NCI-H774 (cell line): Measurements from ENCODE around the gene SUN3.
A peak's percentile ranks its signal among the peaks of the same experiment; 100 is the strongest.

Source experiments
- DNase-seq: peaks from one replicate; lab custom pipeline; 2025; lab: John Stamatoyannopoulos, UW

Gene SUN3, protein sequence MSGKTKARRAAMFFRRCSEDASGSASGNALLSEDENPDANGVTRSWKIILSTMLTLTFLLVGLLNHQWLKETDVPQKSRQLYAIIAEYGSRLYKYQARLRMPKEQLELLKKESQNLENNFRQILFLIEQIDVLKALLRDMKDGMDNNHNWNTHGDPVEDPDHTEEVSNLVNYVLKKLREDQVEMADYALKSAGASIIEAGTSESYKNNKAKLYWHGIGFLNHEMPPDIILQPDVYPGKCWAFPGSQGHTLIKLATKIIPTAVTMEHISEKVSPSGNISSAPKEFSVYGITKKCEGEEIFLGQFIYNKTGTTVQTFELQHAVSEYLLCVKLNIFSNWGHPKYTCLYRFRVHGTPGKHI

DNA sequence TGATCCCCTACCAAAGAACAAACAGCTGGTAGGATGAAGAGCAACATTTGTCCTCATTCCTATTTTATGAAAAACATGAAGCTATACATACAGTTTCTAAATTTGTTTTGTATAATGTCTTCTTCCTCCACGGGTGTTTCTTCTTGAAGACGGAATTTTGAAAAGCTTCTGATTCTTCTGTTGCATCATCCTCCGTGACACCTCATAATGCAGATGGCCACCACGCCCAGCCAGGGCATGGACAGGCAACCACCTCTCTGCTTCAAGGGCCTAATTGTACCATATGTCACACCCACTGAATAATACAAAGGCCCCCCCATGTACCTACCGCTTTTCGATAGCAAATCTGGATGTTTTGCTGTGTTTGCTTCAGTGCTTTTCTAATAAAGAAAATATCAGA is at the start of gene SUN3:
Gene SUN3 (minus strand): TSS at position 170 of the 400 bp plus-strand sequence. CDS start 169 bp downstream, at position 1.
- no peak for DNase-seq

DNA sequence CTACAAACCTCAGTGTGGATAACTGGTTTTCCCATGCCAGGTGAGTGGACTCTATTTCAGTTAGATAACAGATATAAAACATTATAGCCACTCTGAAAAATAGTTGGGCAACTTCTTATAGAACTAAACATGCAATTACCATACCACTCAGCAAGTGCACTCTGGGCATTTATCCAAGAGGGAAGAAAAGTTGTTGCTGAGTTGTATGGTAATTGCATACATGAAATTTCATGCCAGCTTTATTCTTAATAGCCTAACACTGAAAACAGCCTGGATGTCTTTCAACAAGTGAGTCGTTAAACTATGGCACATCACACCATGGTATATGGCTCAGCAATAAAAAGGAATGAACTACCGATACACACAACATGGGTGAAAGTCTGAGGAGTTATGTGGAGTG is 49.6 kb upstream of the SUN3 start:
- DNase-seq, result no peak

DNA sequence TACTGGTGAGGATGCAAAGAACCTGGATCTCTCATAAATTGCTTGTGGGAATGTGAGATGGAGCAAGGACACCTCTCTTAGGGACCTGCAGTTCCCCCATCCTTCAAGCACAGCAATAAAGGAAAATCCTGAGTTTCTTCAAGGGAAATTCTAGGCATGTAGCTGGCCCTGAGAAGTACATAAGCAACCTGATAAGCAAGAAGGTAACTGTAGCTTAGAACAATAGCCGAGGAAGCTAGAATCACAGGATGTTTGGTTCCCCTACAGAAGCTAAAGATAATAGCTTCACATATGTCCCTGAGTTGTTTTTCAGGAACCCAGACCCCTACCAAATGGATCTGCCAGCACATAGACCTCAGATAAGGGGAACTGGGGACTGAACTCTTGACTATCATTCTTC is 48.5 kb upstream of the SUN3 start:
- no peak for DNase-seq

DNA sequence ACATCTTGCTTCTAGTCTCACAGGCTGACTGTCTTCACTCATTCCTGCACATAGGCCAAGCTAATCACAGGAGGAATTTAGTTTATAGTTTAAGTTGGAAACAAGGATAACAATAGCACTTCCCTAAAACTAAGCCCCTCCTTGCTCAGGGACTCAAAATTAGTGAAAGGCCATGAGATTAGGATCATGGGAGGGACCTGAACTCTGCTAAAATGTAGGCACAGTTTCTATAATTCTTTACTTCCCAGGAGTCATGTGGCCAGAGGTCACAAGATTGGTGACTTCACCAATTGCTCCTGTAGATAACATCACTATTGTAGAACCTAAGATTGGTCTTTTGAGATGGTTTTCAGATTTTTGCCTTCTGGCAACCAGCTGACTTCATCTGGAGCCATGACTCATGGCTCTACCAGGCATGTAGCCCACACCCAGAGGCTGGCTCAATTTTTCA is 45.3 kb upstream of the SUN3 start:
- no peak for DNase-seq

DNA sequence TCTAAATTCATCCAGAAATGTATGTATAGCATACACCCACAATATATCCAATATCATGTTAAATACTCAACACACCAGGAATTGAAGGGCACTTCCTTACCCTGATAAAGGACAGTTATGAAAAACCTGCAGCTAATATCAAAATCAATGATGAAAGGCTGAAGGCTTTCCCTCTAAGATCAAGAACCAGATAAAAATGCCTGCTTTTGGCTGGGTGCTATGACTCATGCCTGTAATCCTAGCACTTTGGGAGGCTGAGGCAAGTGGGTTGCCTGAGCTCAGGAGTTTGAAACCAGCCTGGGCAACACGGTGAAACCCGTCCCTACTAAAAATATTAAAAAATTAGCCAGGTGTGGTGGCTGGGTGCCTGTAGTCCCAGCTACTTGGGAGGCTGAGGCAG is 38.6 kb upstream of the SUN3 start:
- no peak for DNase-seq

DNA sequence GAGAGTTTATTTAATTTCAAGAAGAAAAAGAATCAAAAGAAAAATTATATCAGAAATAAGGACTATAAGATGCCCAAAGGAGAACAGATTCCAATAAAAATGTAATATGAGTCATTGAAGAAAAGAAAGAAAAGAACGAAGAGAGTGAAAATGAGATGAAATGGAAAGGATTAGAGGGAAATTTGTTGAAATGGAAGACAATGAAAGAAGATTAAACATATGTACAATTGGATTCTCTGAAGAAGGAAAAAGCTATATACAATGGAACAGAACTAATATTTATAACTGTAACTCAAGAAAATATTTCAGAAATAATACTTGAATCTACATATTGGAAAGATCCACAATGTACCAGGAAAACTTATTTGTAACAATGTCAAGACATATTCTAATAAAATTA is 35.1 kb upstream of the SUN3 start:
- no peak for DNase-seq

DNA sequence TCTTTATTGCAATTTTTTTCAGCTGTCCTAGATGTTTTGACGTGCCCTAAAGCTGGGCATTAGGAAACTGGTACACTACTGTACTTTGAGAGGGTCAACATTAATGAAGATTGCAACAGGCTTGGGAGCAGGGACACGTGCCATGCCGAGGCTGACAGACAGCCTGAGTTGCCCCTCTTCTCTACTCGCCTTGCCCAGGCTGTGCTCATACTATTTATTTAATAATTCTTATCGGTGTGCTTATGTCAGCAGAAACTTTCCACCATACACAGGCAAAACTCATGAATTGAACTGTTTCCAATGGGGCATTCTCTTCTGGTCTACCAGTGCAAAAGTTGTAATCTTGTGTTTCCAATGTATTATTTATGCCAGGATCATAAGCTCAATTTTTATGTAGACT is 30.8 kb upstream of the SUN3 start:
- DNase-seq, result no peak

DNA sequence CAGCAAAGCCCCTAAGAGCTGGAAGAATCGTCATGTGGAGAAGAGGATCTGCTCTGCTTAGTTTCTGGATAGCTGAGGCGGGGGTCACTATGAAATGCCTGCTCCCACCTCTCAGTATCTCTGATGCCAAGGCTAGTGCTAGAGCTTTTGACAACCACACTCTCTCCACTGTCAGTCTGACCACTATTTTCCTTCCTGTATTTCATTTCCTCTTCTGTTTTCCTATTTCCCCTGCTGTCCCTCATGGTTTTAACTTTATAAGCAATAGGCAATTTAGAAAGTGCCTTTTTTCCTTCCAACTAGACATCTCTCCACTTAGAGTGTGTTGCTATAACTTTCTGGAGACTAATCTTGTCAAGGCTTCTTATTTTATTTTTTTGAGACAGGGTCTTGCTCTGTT is 30.1 kb upstream of the SUN3 start:
- DNase-seq, result no peak

DNA sequence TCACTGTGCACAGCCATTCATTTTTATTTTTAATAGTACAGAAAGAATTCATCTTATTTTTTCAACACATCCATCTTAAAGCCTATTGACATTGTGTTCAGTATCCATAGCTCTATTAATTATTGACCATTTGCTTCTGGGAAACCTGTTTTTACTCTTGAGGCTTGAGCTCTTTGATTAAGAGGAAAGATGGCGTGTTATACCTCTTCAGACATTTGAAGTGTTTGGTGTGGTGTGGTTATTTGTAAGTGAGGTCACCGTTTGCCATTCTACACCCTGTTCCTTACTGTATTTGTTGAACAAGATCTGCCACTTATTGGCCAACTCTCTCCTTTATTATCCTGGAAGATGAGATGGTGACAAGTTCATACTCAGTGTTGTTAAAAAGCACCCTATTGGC is 24.8 kb upstream of the SUN3 start:
- no peak for DNase-seq

DNA sequence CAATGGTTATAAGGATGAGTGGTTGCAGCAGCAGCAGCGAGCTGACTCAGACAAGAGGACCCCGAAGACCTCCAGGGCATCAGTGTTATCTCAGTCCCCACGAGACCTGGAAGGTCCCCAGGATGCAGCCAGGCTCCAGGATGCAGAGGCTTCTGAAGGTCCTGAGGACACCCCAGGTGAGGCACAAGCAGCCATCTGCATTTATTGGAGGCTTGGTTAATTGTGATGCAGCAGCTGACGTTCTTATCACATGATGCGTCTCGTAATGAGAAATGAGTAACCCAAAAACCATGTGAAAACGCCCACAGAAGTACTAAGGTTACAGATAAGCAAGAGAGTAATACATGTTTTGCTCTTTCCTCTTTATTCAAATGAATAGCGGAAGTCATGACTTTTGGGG is 23.8 kb upstream of the SUN3 start:
- no peak for DNase-seq

DNA sequence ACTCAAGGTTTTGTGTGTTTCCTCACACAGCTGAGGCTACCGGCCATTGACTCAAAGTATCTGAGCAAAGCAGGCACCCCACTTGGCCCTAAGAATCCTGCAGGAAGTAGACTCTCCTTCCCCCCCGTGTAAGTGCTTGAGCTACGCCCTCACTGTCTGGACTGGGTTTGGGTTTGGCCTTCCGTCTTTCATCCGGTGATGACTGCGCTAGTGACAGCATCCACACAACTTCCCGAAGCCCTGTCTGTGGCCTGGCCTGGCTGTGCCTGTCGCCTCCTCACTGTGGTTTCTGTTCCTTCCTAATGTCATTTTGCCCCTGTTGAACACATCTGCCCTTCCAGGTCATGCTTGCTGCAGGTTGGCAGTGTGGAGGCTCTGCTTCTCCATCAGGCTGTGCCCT is 20.9 kb upstream of the SUN3 start:
- no peak for DNase-seq

DNA sequence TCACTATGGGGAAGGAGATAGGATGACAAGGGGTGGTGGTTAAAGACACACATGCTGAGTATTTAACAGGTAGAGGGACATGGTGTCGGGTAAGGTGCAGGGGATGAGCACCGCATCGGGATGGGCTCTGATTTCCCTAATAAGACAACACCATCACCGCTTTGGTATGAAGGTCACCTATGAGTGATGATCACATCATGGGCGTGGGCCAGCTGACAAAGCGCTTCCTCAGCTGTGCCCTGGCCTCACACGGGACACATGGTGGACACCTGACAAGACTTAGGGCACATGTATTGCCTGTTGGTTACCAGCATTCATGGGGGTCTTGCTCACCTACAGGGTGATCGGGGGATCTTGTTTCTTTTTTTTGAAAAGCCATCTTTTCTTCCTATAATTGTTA is 19.2 kb upstream of the SUN3 start:
- no peak for DNase-seq

DNA sequence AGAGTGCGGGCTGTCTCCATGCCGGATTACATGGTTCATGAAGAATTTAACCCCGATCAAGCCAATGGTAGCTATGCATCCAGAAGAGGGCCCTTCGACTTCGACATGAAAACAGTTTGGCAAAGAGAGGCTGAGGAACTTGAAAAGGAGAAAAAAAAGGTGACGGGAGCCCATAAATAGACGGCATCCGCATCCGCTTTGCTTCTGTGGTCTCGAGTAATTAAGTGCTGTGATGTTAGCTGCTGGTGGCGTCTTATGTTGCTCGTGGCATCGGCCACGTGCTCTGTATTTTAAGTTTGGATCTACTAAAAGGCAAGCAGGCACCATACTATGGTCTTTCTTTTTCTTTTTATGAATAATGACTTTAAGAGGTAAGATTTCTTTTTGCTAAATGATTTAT is 17.6 kb upstream of the SUN3 start:
- no peak for DNase-seq

DNA sequence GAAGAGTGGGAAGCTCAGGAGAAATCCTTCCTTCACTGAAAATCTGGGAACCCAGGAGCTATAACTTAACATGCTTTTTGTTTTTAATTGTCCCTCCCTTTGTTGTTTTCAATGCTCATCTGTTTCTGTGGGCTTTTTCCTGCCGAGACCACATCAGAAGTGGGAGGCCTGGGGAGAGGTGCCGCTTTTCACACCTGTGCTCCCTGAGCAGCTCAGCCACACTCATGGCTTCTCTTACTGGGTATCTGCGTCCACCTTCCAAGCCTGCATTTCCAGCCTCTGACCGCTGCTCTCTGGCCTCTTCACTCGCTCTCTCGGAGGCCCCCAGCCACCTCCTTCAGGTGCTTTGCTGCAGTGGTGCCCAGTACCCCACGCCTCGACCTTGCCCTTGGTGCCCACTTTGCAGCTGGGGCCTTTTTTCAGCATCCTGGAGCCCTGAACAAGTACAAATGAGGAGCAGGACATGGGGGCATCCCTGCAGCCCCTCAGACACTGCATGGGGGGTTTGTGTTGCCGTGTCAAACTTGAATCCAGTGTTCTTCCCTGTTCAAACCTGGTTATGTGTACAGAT is 16.4 kb upstream of the SUN3 start:
- no peak for DNase-seq

DNA sequence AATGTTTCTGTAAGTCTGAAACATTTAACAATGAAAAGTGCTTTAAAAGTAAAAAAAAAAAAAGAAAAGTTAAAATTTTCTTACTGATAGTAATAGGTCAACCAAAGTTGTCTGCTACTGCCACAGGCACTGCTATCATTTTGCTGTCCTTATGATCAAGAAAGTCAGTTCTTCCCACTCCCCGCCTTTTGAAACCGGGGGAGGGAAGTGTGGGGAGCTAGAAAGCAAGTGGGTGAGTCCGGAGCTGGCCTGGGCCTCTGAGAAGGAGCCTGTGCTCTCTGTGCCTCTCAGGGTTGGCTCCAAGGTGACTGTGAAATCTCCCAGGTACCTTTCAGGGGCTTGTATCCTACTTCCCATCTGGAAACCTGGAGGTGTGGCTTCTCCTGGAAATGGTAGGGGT is 13.7 kb upstream of the SUN3 start:
- no peak for DNase-seq

DNA sequence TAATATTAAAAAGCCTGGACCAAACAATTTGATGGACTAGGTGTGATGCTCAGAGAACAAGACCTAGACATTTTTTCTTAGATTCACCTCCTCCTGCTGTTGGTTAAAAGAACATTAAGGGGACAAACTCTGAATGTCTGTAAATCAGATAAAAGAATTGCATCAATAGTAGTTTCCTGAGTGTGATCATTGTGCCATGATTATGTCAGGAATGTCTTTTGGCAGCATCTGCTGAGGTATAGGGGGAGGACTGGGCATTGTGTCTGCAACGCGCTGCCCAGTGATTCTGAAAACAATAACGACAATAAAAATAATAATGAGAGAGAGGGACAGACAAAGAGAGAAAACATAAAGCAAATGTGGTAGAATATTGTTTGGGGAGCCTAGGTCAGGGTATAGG is 13.3 kb upstream of the SUN3 start:
- no peak for DNase-seq

DNA sequence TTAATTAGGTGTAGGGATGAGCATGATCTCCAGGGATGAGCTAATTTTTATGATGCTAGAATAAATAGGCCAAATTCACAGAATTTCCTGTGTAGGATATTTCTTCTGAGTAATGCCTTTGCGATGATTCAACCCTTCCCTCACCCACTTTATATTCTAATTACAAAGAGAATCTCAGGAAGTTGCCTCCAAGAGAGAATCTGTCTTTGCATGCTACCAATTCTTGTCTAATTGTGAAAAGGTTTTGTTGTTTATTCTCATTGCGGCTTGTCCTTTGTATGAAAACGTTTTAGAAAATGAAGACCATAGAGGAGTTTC is 12.7 kb upstream of the SUN3 start:
- no peak for DNase-seq

DNA sequence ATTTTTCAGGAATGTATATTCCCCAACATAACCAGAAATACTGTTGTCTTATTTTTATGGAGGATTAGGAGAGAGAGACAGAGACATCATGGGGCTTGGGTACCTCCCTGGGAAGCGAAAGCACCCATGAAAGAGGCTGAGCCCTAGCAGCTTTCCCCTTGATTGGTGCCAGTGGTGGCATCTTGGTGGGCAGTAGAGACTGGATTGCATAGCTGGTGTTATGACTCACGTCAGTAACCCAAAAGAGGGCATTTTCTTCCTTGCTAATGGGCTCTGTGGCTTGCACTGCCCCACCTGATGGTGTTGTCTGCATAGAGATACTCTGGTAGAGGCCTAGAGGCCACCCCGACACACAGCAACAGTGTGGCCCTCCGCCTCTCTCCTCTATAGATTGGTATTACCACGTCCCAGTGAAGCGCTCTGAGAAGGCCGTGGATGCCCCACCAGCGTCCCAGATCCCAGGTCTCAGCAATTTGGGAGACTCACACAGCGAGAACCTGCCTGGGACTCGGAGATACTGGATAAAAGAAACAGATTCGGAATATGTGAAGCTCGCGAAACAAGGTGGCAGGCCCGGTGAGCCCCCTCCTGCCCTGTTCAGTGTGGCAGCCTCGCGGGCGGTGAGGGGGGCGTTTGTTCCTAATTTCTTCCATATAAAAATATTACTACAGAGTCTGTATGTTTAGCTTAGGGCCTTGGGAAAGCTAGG is 12.2 kb upstream of the SUN3 start:
- DNase-seq, result no peak

DNA sequence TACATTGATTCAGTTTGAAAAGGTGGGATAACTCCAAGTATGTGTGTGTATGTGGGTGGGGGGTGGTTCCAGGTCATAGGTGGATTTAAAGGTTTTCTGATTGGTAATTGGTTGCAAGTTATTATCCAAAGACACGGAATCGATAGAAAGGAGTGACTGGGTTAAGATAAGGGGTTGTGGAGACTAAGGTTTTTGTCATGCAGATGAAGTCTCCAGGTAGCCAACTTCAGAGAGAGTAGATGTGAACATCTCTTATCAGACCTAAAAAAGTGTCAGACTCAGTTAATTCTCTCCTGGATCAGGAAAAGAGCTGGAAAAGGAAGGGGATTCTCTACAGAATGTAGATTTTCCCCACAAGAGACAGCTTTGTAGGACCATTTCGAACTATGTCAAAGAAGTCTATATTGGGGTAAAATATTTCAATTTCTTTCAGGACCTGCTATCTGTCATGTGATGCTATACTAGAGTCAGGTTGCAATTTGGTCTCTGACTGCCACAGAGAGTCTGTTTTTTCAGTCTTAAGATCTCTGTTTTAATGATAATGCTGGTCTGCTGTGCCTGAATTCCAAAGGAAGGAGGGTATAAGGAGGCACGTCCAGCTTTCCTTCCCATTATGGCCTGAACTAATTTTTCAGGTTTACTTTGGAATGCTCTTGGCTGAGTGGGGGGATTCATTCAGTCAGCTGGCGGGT is 10.1 kb upstream of the SUN3 start:
- no peak for DNase-seq

DNA sequence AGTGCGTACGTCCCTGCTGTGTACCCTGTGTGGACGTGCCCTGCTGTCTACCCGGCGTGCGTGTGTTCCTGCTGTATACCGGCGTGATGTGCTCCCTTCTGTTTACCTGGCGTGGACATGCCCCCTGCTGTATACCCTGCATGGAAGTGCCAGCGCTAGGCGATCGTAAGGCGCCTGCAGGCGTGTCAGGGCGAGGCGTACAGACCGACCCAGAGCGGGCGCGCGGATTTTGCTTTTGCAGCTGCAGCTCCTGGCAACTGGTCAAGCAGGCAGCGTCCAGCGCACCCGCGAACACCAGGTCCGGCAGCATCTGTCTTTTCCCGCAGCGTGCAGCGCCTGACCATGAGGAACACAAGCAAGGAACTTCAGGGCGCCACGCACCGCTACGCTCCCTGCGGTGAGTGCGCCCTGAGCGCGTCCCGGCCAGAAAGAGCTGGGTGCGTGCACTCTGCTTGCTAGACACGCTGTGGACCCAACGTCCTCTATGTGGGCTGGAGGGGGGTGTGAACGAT is 7.1 kb upstream of the SUN3 start:
- no peak for DNase-seq

DNA sequence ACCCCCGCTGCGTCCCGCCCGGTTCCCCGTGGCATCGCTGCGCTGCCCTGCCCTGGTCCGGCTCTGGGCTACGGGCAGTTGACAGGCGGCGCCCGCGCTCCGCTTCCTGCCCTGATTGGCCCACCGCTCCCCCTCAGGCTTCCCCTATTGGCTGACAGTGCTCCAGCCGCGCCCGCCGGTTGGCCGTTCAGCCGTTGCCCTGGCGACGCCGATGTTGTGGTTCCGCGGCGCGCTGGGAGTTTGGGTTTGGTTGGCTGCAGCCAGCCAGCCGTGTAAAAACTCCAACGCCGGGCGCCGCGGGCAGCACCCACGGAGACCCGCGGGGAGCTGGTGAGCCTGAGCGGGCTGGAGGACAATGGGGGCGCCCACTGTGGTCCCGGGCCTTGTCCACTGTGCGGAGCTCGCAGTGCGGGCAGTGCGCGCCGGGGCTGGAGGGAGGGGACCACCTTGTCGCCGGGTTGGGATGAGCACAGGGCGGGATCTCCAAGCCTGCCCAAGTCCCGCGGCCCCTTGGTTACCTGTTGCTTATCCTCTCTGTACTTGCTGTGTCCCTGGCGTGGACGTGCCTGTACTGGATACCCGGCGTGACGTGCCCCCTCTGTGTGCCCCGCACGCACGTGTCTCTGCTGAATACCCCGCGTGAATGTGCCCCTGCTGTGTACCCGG is 6.5 kb upstream of the SUN3 start, which contains the start of gene C7orf57:
Gene C7orf57 (plus strand): TSS at position 243 of the 666 bp plus-strand sequence. CDS start 766 bp downstream, outside the sequence.
- peak; percentile 68 for DNase-seq

DNA sequence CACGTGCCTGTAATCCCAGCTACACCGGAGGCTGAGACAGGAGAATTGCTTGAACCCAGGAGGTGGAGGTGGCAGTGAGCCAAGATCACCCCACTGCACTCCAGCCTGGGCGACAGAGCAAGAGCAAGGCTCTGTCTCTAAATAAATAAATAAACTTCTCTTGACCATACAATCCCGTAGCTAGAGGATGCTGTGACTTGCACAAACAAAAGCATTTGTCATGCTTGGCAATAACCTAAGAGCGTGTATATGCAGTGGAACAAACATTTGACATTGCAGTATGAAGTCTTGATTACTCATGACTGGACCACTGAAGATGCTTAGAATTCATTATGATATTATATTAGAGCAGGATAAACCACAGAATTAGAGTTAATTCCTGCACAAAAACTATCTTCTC is 5.0 kb upstream of the SUN3 start:
- DNase-seq, result no peak
